ENCODE measurements around the gene DEAF1. TPM values are rescaled to one million over a fixed set of nuclear protein-coding genes. Genes with fewer than 3 reads are reported as not detected.

The DEAF1 gene
- total RNA-seq, 4 donors from 2014 or later, result 20.3 to 29.0 (median 23.0) TPM

GRCh38 chr11:620201-620600, 74.8 kb downstream of the DEAF1 start:
- TF ChIP-seq CTCF (IDR thresholded peaks at IDR 0.05), result no peak
- ATAC-seq (ENCODE audit: low FRiP score) (no peak), DNase-seq (ENCODE audit: low spot score) (no peak)

GRCh38 chr11:619628-620050, 75.4 kb downstream of the DEAF1 start:
- ATAC-seq (ENCODE audit: low FRiP score), result no peak
- no peak for DNase-seq (ENCODE audit: low spot score)
- TF ChIP-seq CTCF (IDR thresholded peaks at IDR 0.05), result no peak

GRCh38 chr11:618856-619627, 76.0 kb downstream of the DEAF1 start:
- ATAC-seq (ENCODE audit: low FRiP score) (no peak), DNase-seq (ENCODE audit: low spot score) (no peak)
- TF ChIP-seq CTCF (IDR thresholded peaks at IDR 0.05), result no peak

GRCh38 chr11:617912-618682, 76.9 kb downstream of the DEAF1 start:
- DNase-seq (ENCODE audit: low spot score) (no peak), ATAC-seq (ENCODE audit: low FRiP score) (no peak)

GRCh38 chr11:617199-617911, 77.7 kb downstream of the DEAF1 start:
- no peak for TF ChIP-seq CTCF (IDR thresholded peaks at IDR 0.05)
- DNase-seq (ENCODE audit: low spot score), result no peak
- ATAC-seq (ENCODE audit: low FRiP score), result no peak

More at GRCh38 chr11:617912-618682, 76.9 kb downstream of the DEAF1 start:
- no peak for TF ChIP-seq CTCF (IDR thresholded peaks at IDR 0.05)

GRCh38 chr11:616320-617198, 78.5 kb downstream of the DEAF1 start:
- no peak for DNase-seq (ENCODE audit: low spot score)
- ATAC-seq (ENCODE audit: low FRiP score), result no peak

More at GRCh38 chr11:616320-617198, 78.5 kb downstream of the DEAF1 start:
- TF ChIP-seq CTCF (IDR thresholded peaks at IDR 0.05), result no peak
